ENCODE data around the gene TBX18. TPM values are rescaled to one million over a fixed set of nuclear protein-coding genes. Genes with fewer than 3 reads are reported as not detected.

The TBX18 gene
- total and polyA plus RNA-seq, 10 of the 15 experiments (the other 5 are each of a cell fraction or from before 2014, with no cell fraction given) = 0.03 to 6.1 (median 0.17) TPM; not detected in 6

DNA sequence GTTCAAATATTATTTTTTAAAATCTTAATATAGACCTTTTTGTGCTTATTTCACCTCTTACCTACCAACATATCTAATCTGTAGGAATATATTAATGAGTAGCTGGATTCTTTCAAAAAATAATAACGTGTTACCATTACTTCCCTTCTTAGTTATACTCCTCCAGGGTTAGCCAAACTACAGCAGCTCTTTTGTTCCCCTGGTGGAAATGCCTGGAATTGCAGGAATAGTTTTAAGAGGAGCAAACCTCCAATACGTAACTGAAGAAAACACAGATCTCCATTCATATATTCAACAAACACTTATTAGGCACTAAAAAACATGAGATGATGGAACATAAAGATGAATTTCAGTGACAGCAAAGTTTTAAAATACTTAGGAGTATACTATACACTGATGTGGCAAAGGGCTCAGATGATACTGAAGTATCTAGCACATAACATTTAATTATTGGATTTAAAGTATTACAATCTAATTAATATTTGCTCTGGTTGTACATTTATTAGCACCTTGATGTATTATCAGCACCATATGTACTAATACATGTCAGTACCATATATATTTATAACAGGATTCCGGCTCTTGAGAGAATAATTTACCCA lies 78.3 kb downstream of the TBX18 start:
- WGBS (ENCODE audit: insufficient coverage, insufficient replicate concordance, low lambda C conversion rate, missing lambda C conversion rate) = 31% methylated on average over 3 of the region's 3 CpGs
- DNase-seq (ENCODE audit: low read depth, low spot score) (no peak), ATAC-seq (0 out of 3 replicates have a peak, but pooled peaks have one; percentile 14), FAIRE-seq (no peak)
- intact Hi-C loops (cut with micrococcal nuclease; ENCODE audit: unreplicated experiment) (no loop called here), in situ Hi-C loops (cut with MboI) (no loop called here)
- ChIA-PET CTCF (interaction anchor here (0.7 to 1.5 kb wide), 5 partner anchors 8 to 258 kb away, joined by 3 to 6 read pairs (median 3); no protein-coding TSS in a partner anchor), RAD21 (ENCODE audit: unreplicated experiment) (no interaction called here), SMC1A (ENCODE audit: uncharacterized antibody, unreplicated experiment) (interaction anchor here (0.7 to 1.5 kb wide), 6 partner anchors 9 to 258 kb away, joined by 3 to 5 read pairs (median 3); no protein-coding TSS in a partner anchor), POLR2A (no interaction called here)
- H3K27ac ChIP-seq (ENCODE audit: control insufficient read depth, insufficient read depth) = no peak overlapping the region
- H3K9ac ChIP-seq (ENCODE audit: control insufficient read depth, insufficient read depth, low read length) = no peak overlapping the region
- no peaks in the 10 kb centered on the region for H3K36me3 ChIP-seq (ENCODE audit: control insufficient read depth in 2 of 2, insufficient read depth in 2 of 2, low read length in 1 of 2)
- H3K27me3 ChIP-seq (replicated peaks in 1 of 2; ENCODE audit: control insufficient read depth in 2 of 2, insufficient read depth in 2 of 2, low read length in 1 of 2) = no peaks in the 10 kb centered on the region
- TF ChIP-seq RAD21 (IDR thresholded peaks at IDR 0.05; ENCODE audit: insufficient read depth, low read depth, low read length) (peak; percentile 52), MEF2B (IDR thresholded peaks at IDR 0.05; ENCODE audit: partially characterized antibody, poor library complexity, severe bottlenecking) (no peak), CTCF (IDR thresholded peaks at IDR 0.05 in 2 of 3, conservative IDR thresholded peaks at IDR 0.05 in 1 of 3; ENCODE audit: control insufficient read depth in 2 of 3, extremely low read depth in 1 of 3, insufficient read depth in 1 of 3, low read depth in 3 of 3, low read length in 3 of 3) (peak in 2 of 3 experiments; percentile 49 to 54; a peak in 4 of 6 replicates), HDAC6 (IDR thresholded peaks at IDR 0.05; ENCODE audit: unreplicated experiment) (no peak)
- H3K9me3 ChIP-seq (replicated peaks; ENCODE audit: control insufficient read depth, insufficient read depth, low read length) = no peaks in the 10 kb centered on the region
- no peaks in the 10 kb centered on the region for H4K20me1 ChIP-seq (ENCODE audit: control insufficient read depth, insufficient read depth)
- no TSS peak for BruUV-seq (replicated peaks)
- H3K4me2 ChIP-seq (ENCODE audit: control insufficient read depth, insufficient read depth) = no peak overlapping the region
- H3K79me2 ChIP-seq (ENCODE audit: control insufficient read depth, insufficient read depth, low read length) = no peaks in the 10 kb centered on the region
- H3K4me3 ChIP-seq = no peak overlapping the region
- H3K4me1 ChIP-seq (ENCODE audit: control insufficient read depth, insufficient read depth, low read length) = no peaks in the 10 kb centered on the region
- no peak overlapping the region for H2AFZ ChIP-seq (ENCODE audit: control insufficient read depth, low read depth, low read length)

Data from GM12878 (cell line).